NCI-H1092 (cell line): ENCODE results near the gene TSPY4.
"Not testable (repeated sequence)": the region's sequence is repeated elsewhere in the genome, so short reads cannot be mapped to it uniquely, and the experiment has no call there.

Experiments used
- DNase-seq: peaks from one replicate; lab custom pipeline; 2025; lab: John Stamatoyannopoulos, UW

The TSPY4 gene, protein sequence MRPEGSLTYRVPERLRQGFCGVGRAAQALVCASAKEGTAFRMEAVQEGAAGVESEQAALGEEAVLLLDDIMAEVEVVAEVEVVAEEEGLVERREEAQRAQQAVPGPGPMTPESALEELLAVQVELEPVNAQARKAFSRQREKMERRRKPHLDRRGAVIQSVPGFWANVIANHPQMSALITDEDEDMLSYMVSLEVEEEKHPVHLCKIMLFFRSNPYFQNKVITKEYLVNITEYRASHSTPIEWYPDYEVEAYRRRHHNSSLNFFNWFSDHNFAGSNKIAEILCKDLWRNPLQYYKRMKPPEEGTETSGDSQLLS

DNA sequence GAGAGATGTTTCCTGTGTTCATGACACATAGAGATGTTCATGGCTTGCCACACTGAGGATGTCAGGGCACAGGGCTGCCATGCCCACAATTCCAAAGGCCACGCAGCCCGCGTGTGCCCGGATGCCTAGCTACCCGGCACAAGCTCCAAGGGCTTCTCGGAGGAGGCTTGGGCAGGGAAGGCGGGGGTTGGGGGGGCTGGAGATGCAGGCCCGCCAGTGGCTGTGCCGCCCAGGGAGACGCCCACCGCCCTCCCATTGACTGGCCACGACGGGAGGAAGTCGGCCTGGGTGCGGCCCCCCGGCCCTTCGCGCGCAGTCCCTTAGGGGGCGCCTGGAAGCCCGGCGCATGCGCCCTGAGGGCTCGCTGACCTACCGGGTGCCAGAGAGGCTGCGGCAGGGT is at the start of gene TSPY4:
TSPY4 (plus strand) TSS at position 301 of the 400 bp plus-strand sequence; CDS start at position 347, 46 bp downstream.
- not testable (repeated sequence) for DNase-seq

DNA sequence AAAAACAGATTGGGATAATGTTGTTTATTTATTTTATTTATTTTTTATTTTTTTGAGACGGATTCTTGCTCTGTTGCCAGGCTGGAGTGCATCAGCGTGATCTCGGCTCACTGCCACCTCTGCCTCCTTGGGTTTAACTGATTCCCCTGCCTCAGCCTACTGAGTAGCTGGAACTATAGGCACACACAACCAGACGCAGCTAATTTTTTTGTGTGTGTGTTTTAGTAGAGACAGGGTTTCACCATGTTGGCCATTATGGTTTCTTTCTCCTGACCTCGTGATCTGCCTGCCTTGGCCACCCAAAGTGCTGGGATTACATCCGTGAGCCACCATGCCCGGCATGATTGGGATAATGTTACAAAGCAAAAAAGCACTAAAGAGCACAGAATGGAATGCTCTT is 16.3 kb upstream of the TSPY4 start:
- no peak for DNase-seq

DNA sequence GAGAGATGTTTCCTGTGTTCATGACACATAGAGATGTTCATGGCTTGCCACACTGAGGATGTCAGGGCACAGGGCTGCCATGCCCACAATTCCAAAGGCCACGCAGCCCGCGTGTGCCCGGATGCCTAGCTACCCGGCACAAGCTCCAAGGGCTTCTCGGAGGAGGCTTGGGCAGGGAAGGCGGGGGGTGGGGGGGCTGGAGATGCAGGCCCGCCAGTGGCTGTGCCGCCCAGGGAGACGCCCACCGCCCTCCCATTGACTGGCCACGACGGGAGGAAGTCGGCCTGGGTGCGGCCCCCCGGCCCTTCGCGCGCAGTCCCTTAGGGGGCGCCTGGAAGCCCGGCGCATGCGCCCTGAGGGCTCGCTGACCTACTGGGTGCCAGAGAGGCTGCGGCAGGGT is 20.2 kb downstream of the TSPY4 start, which contains the start of gene TSPY8:
TSPY8 (plus strand) TSS at position 301 of the 400 bp plus-strand sequence; CDS start at position 347, 46 bp downstream.
- not testable (repeated sequence) for DNase-seq
